HL-60 (cell line): ENCODE measurements around the gene NLRP3.

Experiments used
- GABPA ChIP-seq: IDR thresholded peaks from 2 replicates; pipeline ENCODE4 v1.6.1; 2012; ENCODE audit warnings: low read depth
- POLR2AphosphoS5 ChIP-seq: IDR thresholded peaks from 2 replicates; pipeline ENCODE4 v1.6.1; 2012; ENCODE audit warnings: low read depth
- SPI1 ChIP-seq: IDR thresholded peaks from 2 replicates; pipeline ENCODE4 v1.6.1; 2012; ENCODE audit warnings: low read depth, mild to moderate bottlenecking, borderline replicate concordance
- TF ChIP-seq, protein P1 (sequence below): IDR thresholded peaks from one replicate; pipeline ENCODE4 v1.5.1; 2011; ENCODE audit warnings: low read length, control low read depth, inconsistent platforms; ENCODE audit not compliant: insufficient read depth
- TF ChIP-seq, protein P2 (sequence below): IDR thresholded peaks from 2 replicates; pipeline ENCODE4 v1.6.1; 2012; ENCODE audit warnings: low read depth; ENCODE audit not compliant: insufficient replicate concordance

- TF ChIP-seq, protein P1, sequence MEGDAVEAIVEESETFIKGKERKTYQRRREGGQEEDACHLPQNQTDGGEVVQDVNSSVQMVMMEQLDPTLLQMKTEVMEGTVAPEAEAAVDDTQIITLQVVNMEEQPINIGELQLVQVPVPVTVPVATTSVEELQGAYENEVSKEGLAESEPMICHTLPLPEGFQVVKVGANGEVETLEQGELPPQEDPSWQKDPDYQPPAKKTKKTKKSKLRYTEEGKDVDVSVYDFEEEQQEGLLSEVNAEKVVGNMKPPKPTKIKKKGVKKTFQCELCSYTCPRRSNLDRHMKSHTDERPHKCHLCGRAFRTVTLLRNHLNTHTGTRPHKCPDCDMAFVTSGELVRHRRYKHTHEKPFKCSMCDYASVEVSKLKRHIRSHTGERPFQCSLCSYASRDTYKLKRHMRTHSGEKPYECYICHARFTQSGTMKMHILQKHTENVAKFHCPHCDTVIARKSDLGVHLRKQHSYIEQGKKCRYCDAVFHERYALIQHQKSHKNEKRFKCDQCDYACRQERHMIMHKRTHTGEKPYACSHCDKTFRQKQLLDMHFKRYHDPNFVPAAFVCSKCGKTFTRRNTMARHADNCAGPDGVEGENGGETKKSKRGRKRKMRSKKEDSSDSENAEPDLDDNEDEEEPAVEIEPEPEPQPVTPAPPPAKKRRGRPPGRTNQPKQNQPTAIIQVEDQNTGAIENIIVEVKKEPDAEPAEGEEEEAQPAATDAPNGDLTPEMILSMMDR = no peak
- TF ChIP-seq SPI1 (no peak), POLR2AphosphoS5 (no peak), GABPA (no peak)
- TF ChIP-seq, protein P2, sequence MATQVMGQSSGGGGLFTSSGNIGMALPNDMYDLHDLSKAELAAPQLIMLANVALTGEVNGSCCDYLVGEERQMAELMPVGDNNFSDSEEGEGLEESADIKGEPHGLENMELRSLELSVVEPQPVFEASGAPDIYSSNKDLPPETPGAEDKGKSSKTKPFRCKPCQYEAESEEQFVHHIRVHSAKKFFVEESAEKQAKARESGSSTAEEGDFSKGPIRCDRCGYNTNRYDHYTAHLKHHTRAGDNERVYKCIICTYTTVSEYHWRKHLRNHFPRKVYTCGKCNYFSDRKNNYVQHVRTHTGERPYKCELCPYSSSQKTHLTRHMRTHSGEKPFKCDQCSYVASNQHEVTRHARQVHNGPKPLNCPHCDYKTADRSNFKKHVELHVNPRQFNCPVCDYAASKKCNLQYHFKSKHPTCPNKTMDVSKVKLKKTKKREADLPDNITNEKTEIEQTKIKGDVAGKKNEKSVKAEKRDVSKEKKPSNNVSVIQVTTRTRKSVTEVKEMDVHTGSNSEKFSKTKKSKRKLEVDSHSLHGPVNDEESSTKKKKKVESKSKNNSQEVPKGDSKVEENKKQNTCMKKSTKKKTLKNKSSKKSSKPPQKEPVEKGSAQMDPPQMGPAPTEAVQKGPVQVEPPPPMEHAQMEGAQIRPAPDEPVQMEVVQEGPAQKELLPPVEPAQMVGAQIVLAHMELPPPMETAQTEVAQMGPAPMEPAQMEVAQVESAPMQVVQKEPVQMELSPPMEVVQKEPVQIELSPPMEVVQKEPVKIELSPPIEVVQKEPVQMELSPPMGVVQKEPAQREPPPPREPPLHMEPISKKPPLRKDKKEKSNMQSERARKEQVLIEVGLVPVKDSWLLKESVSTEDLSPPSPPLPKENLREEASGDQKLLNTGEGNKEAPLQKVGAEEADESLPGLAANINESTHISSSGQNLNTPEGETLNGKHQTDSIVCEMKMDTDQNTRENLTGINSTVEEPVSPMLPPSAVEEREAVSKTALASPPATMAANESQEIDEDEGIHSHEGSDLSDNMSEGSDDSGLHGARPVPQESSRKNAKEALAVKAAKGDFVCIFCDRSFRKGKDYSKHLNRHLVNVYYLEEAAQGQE = no peak
Observed at GRCh38 chr1:247378334-247379073, 37.5 kb upstream of the NLRP3 start.
